Endodermal cell (in vitro differentiated cells): ENCODE results near the gene PKD1. TPM values are rescaled to one million over a fixed set of nuclear protein-coding genes. Genes with fewer than 3 reads are reported as not detected.
A peak's percentile ranks its signal among the peaks of the same experiment; 100 is the strongest.

ENCODE experiments used
- DNase-seq: peaks from one replicate; pipeline ENCODE4 v3.0.0-alpha.2; 2017
- H3K27ac ChIP-seq: 2 replicates; pipeline ENCODE4 v1.5.1; 2013; ENCODE audit warnings: mild to moderate bottlenecking, low read depth, low read length, moderate library complexity
- H3K27me3 ChIP-seq: 2 replicates; pipeline ENCODE4 v1.6.1; 2013; ENCODE audit warnings: mild to moderate bottlenecking, low read length, moderate library complexity; ENCODE audit not compliant: insufficient read depth, control insufficient read depth, poor library complexity, severe bottlenecking
- H3K36me3 ChIP-seq: 2 replicates; pipeline ENCODE4 v1.7.0; 2013; ENCODE audit warnings: mild to moderate bottlenecking, low read length, moderate library complexity; ENCODE audit not compliant: control insufficient read depth, insufficient read depth
- H3K4me1 ChIP-seq: one replicate; pipeline ENCODE4 v1.7.0; 2013; ENCODE audit warnings: low read length; ENCODE audit not compliant: control insufficient read depth, insufficient read depth
- H3K4me3 ChIP-seq: 2 replicates; pipeline ENCODE4 v1.5.1; 2013; ENCODE audit warnings: mild to moderate bottlenecking, low read length, moderate library complexity
- H3K9ac ChIP-seq: 2 replicates; pipeline ENCODE4 v1.6.1; 2013; ENCODE audit warnings: mild to moderate bottlenecking, low read length, moderate library complexity; ENCODE audit not compliant: poor library complexity, severe bottlenecking; ENCODE audit errors: extremely low read depth
- H3K9me3 ChIP-seq: 2 replicates; pipeline ENCODE4 v1.6.1; 2013; ENCODE audit warnings: mild to moderate bottlenecking, low read length, moderate library complexity; ENCODE audit not compliant: control insufficient read depth
- H3K27ac Mint-ChIP-seq: 2 replicates; pipeline ENCODE4 v1.8.0; 2020; ENCODE audit warnings: mixed read lengths
- H3K27me3 Mint-ChIP-seq: 2 replicates; pipeline ENCODE4 v1.8.0; 2021; ENCODE audit warnings: mild to moderate bottlenecking, mixed read lengths; ENCODE audit not compliant: insufficient read depth
- H3K36me3 Mint-ChIP-seq: 2 replicates; pipeline ENCODE4 v1.8.0; 2020; ENCODE audit warnings: low read depth, mixed read lengths
- H3K4me1 Mint-ChIP-seq: 2 replicates; pipeline ENCODE4 v1.8.0; 2020; ENCODE audit warnings: mixed read lengths
- H3K4me3 Mint-ChIP-seq: 2 replicates; pipeline ENCODE4 v1.8.0; 2020; ENCODE audit warnings: mild to moderate bottlenecking, moderate library complexity, mixed read lengths
- H3K9me3 Mint-ChIP-seq: 2 replicates; pipeline ENCODE4 v1.8.0; 2020; ENCODE audit warnings: mild to moderate bottlenecking, mixed read lengths
- WGBS, 2 experiments: methylation state at CpG; one replicate each; pipeline versions ENCODE4 v1.1.5 to v1.1.7; 2013; ENCODE audit warnings: missing lambda C conversion rate in 2 of 2, mixed read lengths in 1 of 2; ENCODE audit not compliant: insufficient coverage in 1 of 2, insufficient read length in 1 of 2; 5-methylcytosine and 5-hydroxymethylcytosine counted together
- total RNA-seq, 2 donors: library from RNA; stranded (reverse); fragmentation: NEBNext Ultra II Directional in 1 of 2; extraction: Animal tissue kit (Norgen Biotek cat#: 25700) in 1 of 2; gene quantifications; 2 replicates in 1 of 2; 3 replicates in 1 of 2; pipeline ENCODE4 v1.2.1, GENCODE V29; 2021
- TF ChIP-seq, protein P1 (sequence below): fragments of 200-600 bp; sonication (generic); conservative IDR thresholded peaks from 2 replicates; pipeline ENCODE4 v1.5.0; 2021; ENCODE audit warnings: antibody characterized with exemption, mild to moderate bottlenecking

Gene PKD1
- total RNA-seq, 2 donors from 2014 or later = 104 to 110 TPM

DNA sequence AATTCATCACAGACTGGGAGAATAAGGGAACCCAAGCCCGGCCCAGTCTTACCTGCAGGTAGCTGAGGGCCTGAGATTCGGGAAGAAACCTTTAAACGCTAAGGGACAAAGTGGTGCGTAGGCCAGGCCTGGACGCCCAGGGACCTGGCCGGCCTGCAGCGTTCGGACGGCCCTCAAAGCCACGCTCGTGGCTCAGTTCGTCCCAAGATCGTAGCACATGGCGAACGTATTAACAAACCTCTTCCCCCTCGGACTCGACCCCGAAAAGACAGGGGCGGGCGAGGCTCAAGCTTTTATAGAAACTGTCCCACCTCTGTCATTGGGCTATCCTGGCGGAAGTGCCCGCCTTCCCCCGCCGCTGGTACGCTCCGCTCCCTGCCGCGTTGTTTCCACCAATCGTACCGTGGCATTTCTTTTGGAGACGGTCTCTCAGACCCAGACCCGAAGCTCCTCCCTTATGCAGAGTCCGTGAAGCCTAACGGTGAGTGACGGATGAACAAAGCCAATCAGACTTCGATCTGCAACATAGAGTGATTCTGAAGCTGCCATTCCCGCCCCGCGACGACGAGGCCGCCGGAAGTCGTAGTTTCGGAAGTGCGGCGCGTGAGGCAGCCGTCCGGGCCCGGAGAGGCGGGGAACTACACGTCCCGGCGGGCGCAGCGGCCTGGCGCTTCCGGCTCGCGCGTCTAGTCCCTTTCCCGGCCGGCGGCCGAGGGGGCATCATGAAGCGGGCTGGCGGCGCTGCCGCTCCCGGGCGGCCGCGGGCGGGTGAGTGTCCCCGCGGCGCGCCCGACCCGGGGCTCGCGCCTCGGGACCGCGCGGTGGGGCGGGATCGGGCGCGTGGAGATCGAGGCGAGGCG is 19.6 kb upstream of the PKD1 start, which contains the start of gene TRAF7:
Gene TRAF7 (plus strand): TSS at position 692 of the 860 bp plus-strand sequence. CDS start 8,139 bp downstream, outside the sequence.
- Histone ChIP-seq H3K27ac (peak within 1 kb of the TSS; percentile 58), H3K9me3 (no peaks in the 10 kb centered on the region), H3K4me3 (peak within 1 kb of the TSS; percentile 99), H3K27me3 (no peaks in the 10 kb centered on the region), H3K36me3 (peaks cover 35% of the 10 kb centered on the region), H3K4me1 (peaks cover 29% of the 10 kb centered on the region), H3K9ac (peak within 1 kb of the TSS; percentile 99)
- 0% methylated on average over 38 to 92 of the region's 94 CpGs for WGBS, 2 experiments
- Mint-ChIP-seq H3K9me3 (no peaks in the 10 kb centered on the region), H3K27me3 (peaks cover 2% of the 10 kb centered on the region), H3K27ac (peak within 1 kb of the TSS; percentile 95), H3K36me3 (peaks cover 28% of the 10 kb centered on the region), H3K4me1 (peaks cover 41% of the 10 kb centered on the region), H3K4me3 (peak within 1 kb of the TSS; percentile 98)
- TF ChIP-seq, protein P1, sequence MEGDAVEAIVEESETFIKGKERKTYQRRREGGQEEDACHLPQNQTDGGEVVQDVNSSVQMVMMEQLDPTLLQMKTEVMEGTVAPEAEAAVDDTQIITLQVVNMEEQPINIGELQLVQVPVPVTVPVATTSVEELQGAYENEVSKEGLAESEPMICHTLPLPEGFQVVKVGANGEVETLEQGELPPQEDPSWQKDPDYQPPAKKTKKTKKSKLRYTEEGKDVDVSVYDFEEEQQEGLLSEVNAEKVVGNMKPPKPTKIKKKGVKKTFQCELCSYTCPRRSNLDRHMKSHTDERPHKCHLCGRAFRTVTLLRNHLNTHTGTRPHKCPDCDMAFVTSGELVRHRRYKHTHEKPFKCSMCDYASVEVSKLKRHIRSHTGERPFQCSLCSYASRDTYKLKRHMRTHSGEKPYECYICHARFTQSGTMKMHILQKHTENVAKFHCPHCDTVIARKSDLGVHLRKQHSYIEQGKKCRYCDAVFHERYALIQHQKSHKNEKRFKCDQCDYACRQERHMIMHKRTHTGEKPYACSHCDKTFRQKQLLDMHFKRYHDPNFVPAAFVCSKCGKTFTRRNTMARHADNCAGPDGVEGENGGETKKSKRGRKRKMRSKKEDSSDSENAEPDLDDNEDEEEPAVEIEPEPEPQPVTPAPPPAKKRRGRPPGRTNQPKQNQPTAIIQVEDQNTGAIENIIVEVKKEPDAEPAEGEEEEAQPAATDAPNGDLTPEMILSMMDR = no peak
- DNase-seq = peak; percentile 100

DNA sequence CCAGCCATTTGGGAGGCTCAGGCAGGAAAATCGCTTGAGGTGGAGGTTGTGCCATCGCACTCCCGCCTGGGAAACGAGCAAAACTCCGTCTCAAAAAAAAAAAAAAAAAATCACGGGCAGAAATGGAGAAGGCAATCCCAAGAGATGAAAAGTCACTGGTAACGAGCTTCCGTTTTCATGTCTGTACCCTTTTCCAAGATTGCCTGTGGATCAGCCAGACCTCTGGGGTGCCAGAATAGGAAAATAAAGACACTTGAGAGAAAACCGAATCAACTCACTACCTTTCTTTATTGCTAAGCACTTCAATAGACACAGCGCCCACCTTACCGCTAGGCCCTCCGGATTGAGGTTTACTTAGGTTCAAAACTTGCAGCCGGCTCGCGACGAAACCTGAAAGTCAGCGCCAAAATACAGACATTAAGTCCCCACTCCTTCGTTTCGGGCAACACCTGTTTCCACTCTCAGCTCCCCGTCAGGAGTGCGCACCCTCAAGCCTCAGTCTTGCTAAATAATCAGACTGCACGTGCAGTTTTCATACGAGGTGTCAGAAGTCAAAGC is 18.9 kb upstream of the PKD1 start:
- Mint-ChIP-seq H3K36me3 (peaks cover 28% of the 10 kb centered on the region), H3K4me1 (peaks cover 48% of the 10 kb centered on the region), H3K9me3 (no peaks in the 10 kb centered on the region), H3K27ac (peak overlapping the region; percentile 93), H3K4me3 (peak overlapping the region; percentile 98), H3K27me3 (peaks cover 2% of the 10 kb centered on the region)
- Histone ChIP-seq H3K4me3 (peak overlapping the region; percentile 98), H3K9ac (peak overlapping the region; percentile 99), H3K9me3 (no peaks in the 10 kb centered on the region), H3K4me1 (peaks cover 34% of the 10 kb centered on the region), H3K36me3 (peaks cover 35% of the 10 kb centered on the region), H3K27me3 (no peaks in the 10 kb centered on the region), H3K27ac (no peak overlapping the region)
- 0 to 1% methylated on average over 22 to 23 of the region's 23 CpGs for WGBS, 2 experiments
- TF ChIP-seq, protein P1 = no peak
- no peak for DNase-seq

DNA sequence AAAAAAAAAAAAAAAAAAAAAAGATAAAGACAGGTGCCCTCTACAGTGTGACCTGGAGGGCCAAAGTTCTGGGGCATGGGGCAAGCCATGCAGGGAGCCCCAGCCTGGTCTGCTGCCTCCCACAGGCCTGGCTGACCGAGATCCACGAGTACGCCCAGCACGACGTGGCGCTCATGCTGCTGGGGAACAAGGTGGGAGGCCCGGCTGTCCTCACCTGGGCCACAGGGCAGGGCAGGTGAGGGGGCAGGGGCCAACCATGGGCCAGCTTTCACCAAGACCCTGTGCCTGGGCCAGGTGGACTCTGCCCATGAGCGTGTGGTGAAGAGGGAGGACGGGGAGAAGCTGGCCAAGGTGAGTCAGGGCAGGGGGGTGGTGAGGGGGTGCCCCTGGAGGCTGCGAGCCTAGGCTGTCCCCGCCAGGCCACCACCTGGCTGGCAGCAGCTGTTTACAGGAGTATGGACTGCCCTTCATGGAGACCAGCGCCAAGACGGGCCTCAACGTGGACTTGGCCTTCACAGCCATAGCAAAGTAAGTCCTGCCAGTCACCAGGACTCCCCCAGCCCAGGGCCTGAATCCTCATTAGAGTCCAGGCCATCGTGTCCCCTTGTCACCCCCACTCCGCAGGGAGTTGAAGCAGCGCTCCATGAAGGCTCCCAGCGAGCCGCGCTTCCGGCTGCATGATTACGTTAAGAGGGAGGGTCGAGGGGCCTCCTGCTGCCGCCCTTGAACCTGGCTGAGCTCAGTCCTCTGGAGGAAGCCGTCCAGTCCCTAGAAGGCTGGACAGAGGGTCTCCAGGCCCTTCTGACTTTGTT is 17.2 kb upstream of the PKD1 start:
- Mint-ChIP-seq H3K27me3 (peaks cover 2% of the 10 kb centered on the region), H3K9me3 (no peaks in the 10 kb centered on the region), H3K4me3 (peak overlapping the region; percentile 98), H3K36me3 (peaks cover 28% of the 10 kb centered on the region), H3K27ac (peak overlapping the region; percentile 93), H3K4me1 (peaks cover 40% of the 10 kb centered on the region)
- peak; percentile 67 for DNase-seq
- WGBS, 2 experiments = 47 to 57% methylated on average over 14 to 25 of the region's 25 CpGs
- Histone ChIP-seq H3K27ac (peak overlapping the region; percentile 8), H3K9ac (peak overlapping the region; percentile 99), H3K27me3 (no peaks in the 10 kb centered on the region), H3K9me3 (no peaks in the 10 kb centered on the region), H3K4me3 (peak overlapping the region; percentile 98), H3K36me3 (peaks cover 35% of the 10 kb centered on the region), H3K4me1 (peaks cover 35% of the 10 kb centered on the region)
- TF ChIP-seq, protein P1 = no peak
